ENCODE data around the gene TNIP2.
"Not testable (repeated sequence)": the region's sequence is repeated elsewhere in the genome, so short reads cannot be mapped to it uniquely, and the experiment has no call there.

The TNIP2 gene

GRCh38 chr4:2767705-2768074 lies 11.6 kb upstream of the TNIP2 start:
- no peak for FAIRE-seq

- no peak for FAIRE-seq
Observed at GRCh38 chr4:2767046-2767704, 11.0 kb upstream of the TNIP2 start.

GRCh38 chr4:2765832-2766526 lies 9.8 kb upstream of the TNIP2 start:
- no peak for FAIRE-seq

GRCh38 chr4:2763511-2763967 lies 7.4 kb upstream of the TNIP2 start:
- FAIRE-seq: no peak

- not testable (repeated sequence) for FAIRE-seq
Observed at GRCh38 chr4:2762486-2763370, 6.6 kb upstream of the TNIP2 start.

- no peak for FAIRE-seq
Observed at GRCh38 chr4:2762048-2762447, 5.9 kb upstream of the TNIP2 start.

- no peak for FAIRE-seq
Observed at GRCh38 chr4:2761035-2761923, 5.1 kb upstream of the TNIP2 start.

- FAIRE-seq: no peak
Observed at GRCh38 chr4:2757426-2757825, 1.3 kb upstream of the TNIP2 start.

- FAIRE-seq: no peak
Observed at GRCh38 chr4:2756691-2757350, 685 bp upstream of the TNIP2 start.

- FAIRE-seq: no peak
Observed at GRCh38 chr4:2754848-2755819, 1.0 kb downstream of the TNIP2 start.

GRCh38 chr4:2753436-2753835 lies 2.7 kb downstream of the TNIP2 start:
- FAIRE-seq: no peak

- no peak for FAIRE-seq
Observed at GRCh38 chr4:2750719-2751605, 5.2 kb downstream of the TNIP2 start.

GRCh38 chr4:2746891-2747695 lies 9.0 kb downstream of the TNIP2 start:
- FAIRE-seq: no peak

- no peak for FAIRE-seq
Observed at GRCh38 chr4:2745981-2746806, 9.9 kb downstream of the TNIP2 start.

GRCh38 chr4:2745516-2745915 lies 10.6 kb downstream of the TNIP2 start:
- no peak for FAIRE-seq

GRCh38 chr4:2744576-2745270 lies 11.4 kb downstream of the TNIP2 start:
- FAIRE-seq: no peak

All from endometrium (tissue), 2 donors.